NCI-H1417 treated with DMSO at 0.1 percent for 48 hours (cell line): ENCODE results near the gene TDRKH.
A peak's percentile ranks its signal among the peaks of the same experiment; 100 is the strongest.
"Not testable (repeated sequence)": the region's sequence is repeated elsewhere in the genome, so short reads cannot be mapped to it uniquely, and the experiment has no call there.

ENCODE experiments used
- DNase-seq: peaks from one replicate; lab custom pipeline; 2025; lab: John Stamatoyannopoulos, UW

TDRKH gene

GRCh38 chr1:151762941-151763921 lies 27.1 kb downstream of the TDRKH start, which contains the start of gene MRPL9:
Gene MRPL9 (minus strand): TSS chr1:151763496. CDS start chr1:151763479, 17 bp downstream.
- peak; percentile 61 for DNase-seq

GRCh38 chr1:151760597-151761385 lies 29.5 kb downstream of the TDRKH start:
- DNase-seq: no peak

- no peak for DNase-seq
Measured at GRCh38 chr1:151759241-151759640, 31.1 kb downstream of the TDRKH start.

GRCh38 chr1:151756291-151756690 lies 34.0 kb downstream of the TDRKH start:
- DNase-seq: no peak

GRCh38 chr1:151741516-151741915 lies 48.8 kb downstream of the TDRKH start:
- no peak for DNase-seq

GRCh38 chr1:151739590-151740355 lies 50.5 kb downstream of the TDRKH start:
- no peak for DNase-seq

- no peak for DNase-seq
Measured at GRCh38 chr1:151737479-151737878, 52.8 kb downstream of the TDRKH start.

- DNase-seq: no peak
Measured at GRCh38 chr1:151737026-151737425, 53.3 kb downstream of the TDRKH start.

GRCh38 chr1:151733995-151734394 lies 56.3 kb downstream of the TDRKH start:
- DNase-seq: not testable (repeated sequence)

GRCh38 chr1:151733126-151733525 lies 57.2 kb downstream of the TDRKH start:
- DNase-seq: no peak

- DNase-seq: no peak
Measured at GRCh38 chr1:151729966-151730291, 60.4 kb downstream of the TDRKH start.

- DNase-seq: no peak
Measured at GRCh38 chr1:151729157-151729965, 60.9 kb downstream of the TDRKH start.

- DNase-seq: no peak
Measured at GRCh38 chr1:151728151-151729054, 61.9 kb downstream of the TDRKH start.

- DNase-seq: no peak
Measured at GRCh38 chr1:151723726-151724370, 66.5 kb downstream of the TDRKH start.
